ENCODE measurements around the gene PTAFR.

PTAFR gene

GRCh38 chr1:28178690-28179485 lies 2.4 kb upstream of the PTAFR start:
- DNase-seq (ENCODE audit: low spot score): no peak

GRCh38 chr1:28175955-28176485 lies 470 bp downstream of the PTAFR start:
- DNase-seq (ENCODE audit: low spot score): no peak

- DNase-seq (ENCODE audit: low spot score): no peak
Measured at GRCh38 chr1:28173980-28174297, 2.6 kb downstream of the PTAFR start.

GRCh38 chr1:28173151-28173979 lies 3.1 kb downstream of the PTAFR start:
- peak; percentile 79 for DNase-seq (ENCODE audit: low spot score)

GRCh38 chr1:28172713-28173150 lies 3.8 kb downstream of the PTAFR start:
- DNase-seq (ENCODE audit: low spot score): peak; percentile 83

- DNase-seq (ENCODE audit: low spot score): no peak
Measured at GRCh38 chr1:28171246-28171645, 5.2 kb downstream of the PTAFR start.

GRCh38 chr1:28170001-28170596 lies 6.4 kb downstream of the PTAFR start:
- no peak for DNase-seq (ENCODE audit: low spot score)

GRCh38 chr1:28163496-28164161 lies 12.9 kb downstream of the PTAFR start:
- peak; percentile 91 for DNase-seq (ENCODE audit: low spot score)

GRCh38 chr1:28162151-28162550 lies 14.3 kb downstream of the PTAFR start:
- no peak for DNase-seq (ENCODE audit: low spot score)

- no peak for DNase-seq (ENCODE audit: low spot score)
Measured at GRCh38 chr1:28161751-28162150, 14.7 kb downstream of the PTAFR start.

- no peak for DNase-seq (ENCODE audit: low spot score)
Measured at GRCh38 chr1:28160782-28161266, 15.7 kb downstream of the PTAFR start.

GRCh38 chr1:28159680-28160079 lies 16.8 kb downstream of the PTAFR start:
- DNase-seq (ENCODE audit: low spot score): no peak

- no peak for DNase-seq (ENCODE audit: low spot score)
Measured at GRCh38 chr1:28159243-28159642, 17.2 kb downstream of the PTAFR start.

GRCh38 chr1:28157894-28158293 lies 18.6 kb downstream of the PTAFR start:
- DNase-seq (ENCODE audit: low spot score): no peak

- DNase-seq (ENCODE audit: low spot score): no peak
Measured at GRCh38 chr1:28156821-28157220, 19.7 kb downstream of the PTAFR start.

GRCh38 chr1:28155628-28156027 lies 20.9 kb downstream of the PTAFR start:
- DNase-seq (ENCODE audit: low spot score): no peak

- DNase-seq (ENCODE audit: low spot score): no peak
Measured at GRCh38 chr1:28154078-28154594, 22.4 kb downstream of the PTAFR start.

GRCh38 chr1:28150125-28150780 lies 26.2 kb downstream of the PTAFR start:
- DNase-seq (ENCODE audit: low spot score): no peak

GRCh38 chr1:28148880-28149195 lies 27.7 kb downstream of the PTAFR start:
- DNase-seq (ENCODE audit: low spot score): no peak

GRCh38 chr1:28147264-28148094 lies 29.0 kb downstream of the PTAFR start:
- DNase-seq (ENCODE audit: low spot score): no peak

All from pons (tissue), 1 donor.